Measurements from ENCODE around the gene NELL2. TPM values are rescaled to one million over a fixed set of nuclear protein-coding genes. Genes with fewer than 3 reads are reported as not detected.
"Not testable (repeated sequence)": the region's sequence is repeated elsewhere in the genome, so short reads cannot be mapped to it uniquely, and the experiment has no call there.

The NELL2 gene
- total RNA-seq, result 1.9 to 2.3 TPM (median 2.1 TPM) in 3 replicates

GRCh38 chr12:44875954-44876543 is at the start of gene NELL2:
NELL2 (minus strand) TSS chr12:44876315; CDS start chr12:44875869, 446 bp downstream.
- Mint-ChIP-seq H3K4me3 (peak within 1 kb of the TSS; percentile 76), H3K36me3 (no peaks in the 10 kb centered on the region), H3K4me1 (peaks cover 20% of the 10 kb centered on the region), H3K9me3 (peaks cover 22% of the 10 kb centered on the region), H3K27me3 (ENCODE audit: low read depth) (peaks cover 81% of the 10 kb centered on the region), H3K27ac (no peak within 1 kb of the TSS)
- DNase-seq (ENCODE audit: low spot score in 2 of 2, unreplicated experiment in 2 of 2), result peak in 1 of 2 experiments; percentile 47
- no peak for TF ChIP-seq CTCF (IDR thresholded peaks at IDR 0.05; ENCODE audit: unreplicated experiment)

- H3K4me3 Mint-ChIP-seq, result no peak overlapping the region
- no peaks in the 10 kb centered on the region for H3K9me3 Mint-ChIP-seq
- H3K36me3 Mint-ChIP-seq, result no peaks in the 10 kb centered on the region
- no peak for DNase-seq (ENCODE audit: low spot score in 2 of 2, unreplicated experiment in 2 of 2)
- TF ChIP-seq CTCF (IDR thresholded peaks at IDR 0.05; ENCODE audit: unreplicated experiment), result no peak
- no peak overlapping the region for H3K27ac Mint-ChIP-seq
- H3K27me3 Mint-ChIP-seq (ENCODE audit: low read depth), result peaks cover 34% of the 10 kb centered on the region
- H3K4me1 Mint-ChIP-seq, result no peaks in the 10 kb centered on the region
These were observed 45.6 kb upstream of the NELL2 start for GRCh38 chr12:44921736-44922135.

- no peaks in the 10 kb centered on the region for H3K4me1 Mint-ChIP-seq
- H3K4me3 Mint-ChIP-seq, result no peak overlapping the region
- peaks cover 43% of the 10 kb centered on the region for H3K27me3 Mint-ChIP-seq (ENCODE audit: low read depth)
- no peaks in the 10 kb centered on the region for H3K36me3 Mint-ChIP-seq
- TF ChIP-seq CTCF (IDR thresholded peaks at IDR 0.05; ENCODE audit: unreplicated experiment), result no peak
- DNase-seq (ENCODE audit: low spot score in 2 of 2, unreplicated experiment in 2 of 2), result no peak
- H3K9me3 Mint-ChIP-seq, result no peaks in the 10 kb centered on the region
- H3K27ac Mint-ChIP-seq, result no peak overlapping the region
These were observed 41.0 kb upstream of the NELL2 start for GRCh38 chr12:44917141-44917540.

GRCh38 chr12:44915958-44916357 is 39.8 kb upstream of the NELL2 start:
- Mint-ChIP-seq H3K36me3 (no peaks in the 10 kb centered on the region), H3K9me3 (no peaks in the 10 kb centered on the region)
- no peak for TF ChIP-seq CTCF (IDR thresholded peaks at IDR 0.05; ENCODE audit: unreplicated experiment)

GRCh38 chr12:44904321-44904720 is 28.2 kb upstream of the NELL2 start:
- Mint-ChIP-seq H3K27ac (no peak overlapping the region), H3K4me1 (peaks cover 2% of the 10 kb centered on the region), H3K36me3 (no peaks in the 10 kb centered on the region), H3K9me3 (peaks cover 31% of the 10 kb centered on the region), H3K27me3 (ENCODE audit: low read depth) (peaks cover 3% of the 10 kb centered on the region), H3K4me3 (no peak overlapping the region)
- DNase-seq (ENCODE audit: low spot score in 2 of 2, unreplicated experiment in 2 of 2), result no peak
- TF ChIP-seq CTCF (IDR thresholded peaks at IDR 0.05; ENCODE audit: unreplicated experiment), result no peak

More at GRCh38 chr12:44915958-44916357, 39.8 kb upstream of the NELL2 start:
- Mint-ChIP-seq H3K4me3 (no peak overlapping the region), H3K27ac (no peak overlapping the region), H3K4me1 (no peaks in the 10 kb centered on the region), H3K27me3 (ENCODE audit: low read depth) (peaks cover 39% of the 10 kb centered on the region)
- no peak for DNase-seq (ENCODE audit: low spot score in 2 of 2, unreplicated experiment in 2 of 2)

- not testable (repeated sequence) for H3K4me1 Mint-ChIP-seq; H3K4me3 Mint-ChIP-seq; H3K27ac Mint-ChIP-seq; DNase-seq (ENCODE audit: low spot score in 2 of 2, unreplicated experiment in 2 of 2); H3K36me3 Mint-ChIP-seq
- H3K27me3 Mint-ChIP-seq (ENCODE audit: low read depth), result peaks cover 30% of the 10 kb centered on the region
- H3K9me3 Mint-ChIP-seq, result peaks cover 38% of the 10 kb centered on the region
These were observed 22.0 kb upstream of the NELL2 start for GRCh38 chr12:44898108-44898507.

Measured in mesothelial cell of epicardium (in vitro differentiated cells).